CD4-positive, alpha-beta T cell treated with Interleukin-17A for 1 hour (primary cell): Measurements from ENCODE around the gene PPIL1.

Source experiments
- DNase-seq: peaks from one replicate; pipeline ENCODE4 v3.0.0-alpha.2; 2020

The PPIL1 gene

DNA sequence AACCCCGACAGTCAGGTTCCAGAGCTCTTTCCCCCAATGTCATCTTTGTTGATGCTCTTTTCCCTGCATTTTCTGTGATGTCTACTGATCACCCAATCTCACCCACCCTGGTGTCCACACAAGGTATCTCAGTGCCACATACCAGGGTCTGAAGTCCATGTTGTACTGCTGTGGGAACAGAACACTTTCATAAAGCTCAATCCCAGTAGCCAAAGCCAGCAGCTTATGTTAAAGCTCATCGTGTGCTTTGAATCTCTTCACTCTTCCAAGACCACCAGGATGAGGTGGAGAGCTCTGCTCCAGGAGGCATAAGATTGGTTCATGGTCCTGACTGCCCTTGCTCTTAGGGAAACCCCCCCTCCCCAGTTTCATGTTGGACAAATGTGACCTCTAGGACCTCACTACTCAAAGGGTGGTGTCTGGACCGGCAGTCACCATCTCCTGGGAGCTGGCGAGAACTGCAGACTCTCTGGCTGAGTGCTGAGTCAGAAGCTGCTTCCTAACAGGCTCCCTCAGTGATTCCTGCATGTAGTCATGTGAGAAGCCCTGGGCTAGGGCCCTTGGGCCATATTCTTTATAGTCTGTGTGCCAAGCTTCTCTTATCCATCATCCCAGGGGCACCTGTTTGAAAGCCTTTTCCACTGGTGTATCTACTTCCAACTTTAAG is 22.0 kb downstream of the PPIL1 start:
- DNase-seq: no peak

DNA sequence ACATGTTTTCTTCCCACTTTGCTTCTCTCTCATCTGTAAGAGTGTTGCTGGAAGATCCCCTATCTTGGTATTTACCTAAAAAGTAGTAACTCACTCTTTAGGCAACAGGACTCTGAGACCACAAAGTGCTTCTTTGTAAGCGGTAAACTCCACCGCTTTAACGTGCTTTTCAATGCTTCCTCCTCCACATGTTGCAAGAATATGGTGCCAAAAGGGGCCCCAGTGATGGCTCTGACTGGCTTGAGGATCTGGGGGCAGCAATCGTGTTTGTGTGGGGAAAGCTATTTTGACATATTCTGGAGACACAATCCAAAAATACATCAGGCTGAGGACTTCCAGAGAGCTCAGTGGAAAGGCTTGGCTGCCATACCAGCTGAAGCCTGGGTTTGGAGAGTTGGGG is 23.0 kb downstream of the PPIL1 start:
- DNase-seq: no peak

DNA sequence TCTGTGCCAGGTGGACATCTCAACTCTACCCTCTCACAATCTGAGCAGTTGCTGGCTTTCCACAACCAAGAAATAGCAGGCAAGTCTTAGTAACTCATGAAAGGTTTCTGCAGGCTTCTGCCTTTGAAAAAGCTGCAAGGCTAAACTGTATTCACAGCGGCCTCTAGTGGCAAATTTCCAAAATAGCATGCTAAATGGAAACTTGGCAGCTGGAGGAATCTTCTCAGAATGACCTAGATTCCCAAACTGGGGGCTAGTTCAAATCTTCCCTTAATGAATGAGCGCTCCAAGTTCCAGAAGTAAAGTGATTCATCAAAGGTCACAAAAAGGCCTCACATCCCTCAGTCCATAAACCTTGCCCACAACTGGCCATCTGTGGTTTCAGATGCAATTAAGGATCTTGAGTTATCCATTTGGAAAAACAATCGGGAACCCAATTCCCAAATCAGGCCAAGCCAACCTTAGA is 23.4 kb downstream of the PPIL1 start:
- peak; percentile 60 for DNase-seq

DNA sequence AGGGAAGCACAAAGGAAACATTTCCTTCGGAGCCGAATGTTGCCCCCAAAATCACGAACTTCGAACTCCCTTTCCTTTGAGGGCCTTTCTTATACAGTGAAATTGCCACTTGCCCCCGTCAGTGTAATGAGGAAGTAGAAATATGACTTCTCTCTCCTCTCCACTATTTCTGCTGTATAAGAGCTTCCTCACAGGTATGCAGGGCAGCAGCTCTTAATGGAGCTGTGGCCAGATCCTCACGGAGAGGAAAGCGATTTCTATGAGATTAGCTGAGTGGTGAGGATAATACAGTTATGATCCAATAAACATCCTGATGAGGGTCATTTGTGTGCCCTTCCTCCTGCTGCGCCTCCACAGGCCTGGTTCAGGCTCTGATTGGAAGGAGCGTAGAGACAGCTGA is 24.6 kb downstream of the PPIL1 start:
- DNase-seq: no peak

DNA sequence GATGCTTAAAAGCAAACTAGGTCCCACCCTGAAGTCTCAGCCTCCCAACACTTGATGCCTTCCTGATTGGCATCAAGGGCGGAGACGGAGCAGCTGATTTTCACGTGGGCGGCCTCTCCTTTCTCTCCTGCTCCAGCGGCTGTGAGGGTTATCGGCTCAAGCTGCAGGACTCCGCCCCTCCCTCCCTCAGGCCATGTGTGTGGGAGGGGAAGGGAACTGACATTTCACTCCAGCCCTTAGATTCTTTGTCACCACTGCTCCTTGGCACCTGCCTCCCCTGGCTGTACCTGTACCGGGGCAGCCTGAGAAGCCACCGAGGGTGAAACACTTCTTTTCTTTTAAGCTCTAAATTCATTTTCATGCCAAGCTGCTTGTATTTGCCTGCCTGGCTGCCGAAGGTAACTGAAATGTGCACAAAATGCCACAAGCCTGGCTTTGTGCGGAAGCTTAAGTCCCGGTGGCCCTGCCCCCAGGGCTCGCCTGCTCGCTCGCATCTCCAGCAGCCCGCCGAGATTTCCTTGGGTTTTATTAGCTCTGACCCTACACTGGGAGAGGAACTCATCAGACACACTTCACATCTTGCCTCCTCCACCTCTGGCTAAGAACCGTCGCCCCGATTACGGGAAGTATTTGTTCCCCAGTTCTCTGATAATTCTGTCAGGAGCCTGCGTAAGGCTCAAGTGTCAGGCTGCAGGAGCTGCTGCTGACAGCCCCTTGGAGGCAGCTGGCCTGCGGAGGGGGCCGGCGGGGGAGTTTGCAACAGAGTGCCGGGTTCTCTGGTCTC is 25.8 kb downstream of the PPIL1 start:
- DNase-seq: no peak

DNA sequence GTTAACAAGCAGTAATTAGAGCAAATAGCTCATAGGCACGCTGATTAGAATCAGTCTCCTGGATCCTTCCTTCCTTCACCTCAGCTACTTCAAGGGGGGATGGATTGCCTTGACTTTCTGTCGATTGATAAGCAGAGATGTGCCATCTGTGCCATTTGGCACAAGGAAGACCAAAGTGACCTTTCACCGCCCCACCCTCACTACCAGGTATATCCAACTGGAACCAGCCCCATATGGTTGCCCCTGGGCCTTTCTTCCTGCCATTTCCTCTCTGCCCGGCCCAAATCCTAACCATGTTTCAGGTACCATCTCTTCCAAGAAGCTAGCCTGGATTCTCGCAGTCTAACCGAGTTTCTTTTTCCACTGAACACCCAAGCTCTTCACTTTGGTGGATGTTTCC is 26.6 kb downstream of the PPIL1 start:
- DNase-seq: no peak

DNA sequence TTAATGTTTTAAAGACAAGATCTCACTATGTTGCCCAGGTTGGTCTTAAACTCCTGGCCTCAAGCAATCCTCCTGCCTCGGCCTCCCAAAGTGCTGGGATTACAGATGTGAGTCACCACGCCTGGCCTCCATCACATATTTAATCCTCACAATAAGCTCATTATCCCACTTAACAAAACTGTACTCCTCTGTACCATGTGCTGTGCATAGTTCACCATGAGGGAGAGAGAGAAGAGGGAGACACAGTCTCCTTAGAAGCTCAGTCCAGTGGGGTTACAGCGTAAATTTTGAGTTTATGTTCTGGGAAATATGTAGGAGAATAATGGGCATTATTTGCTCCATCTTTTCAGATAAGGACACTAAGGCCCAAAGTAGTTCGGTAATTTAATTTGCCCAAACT is 27.5 kb downstream of the PPIL1 start:
- DNase-seq: no peak

DNA sequence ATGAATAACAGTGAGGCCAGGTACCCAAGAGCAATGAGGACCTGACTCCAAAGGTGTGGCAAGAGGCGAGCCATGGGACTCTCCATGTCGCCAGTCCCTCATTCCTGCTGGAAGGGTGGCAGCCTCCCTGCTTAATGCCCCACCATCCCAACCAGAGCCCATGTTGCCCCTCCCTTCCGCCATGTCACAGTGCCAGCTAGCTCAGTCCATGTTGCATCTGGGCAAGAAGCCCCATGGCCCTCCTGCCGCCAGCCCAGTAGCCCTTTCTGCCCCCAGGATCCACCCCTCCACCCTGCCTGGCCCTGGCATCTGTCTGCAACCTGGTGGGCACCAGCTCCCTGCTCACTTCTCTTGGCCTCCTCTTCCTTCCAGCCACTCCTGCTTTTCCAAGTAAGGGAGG is 29.4 kb downstream of the PPIL1 start:
- DNase-seq: no peak

DNA sequence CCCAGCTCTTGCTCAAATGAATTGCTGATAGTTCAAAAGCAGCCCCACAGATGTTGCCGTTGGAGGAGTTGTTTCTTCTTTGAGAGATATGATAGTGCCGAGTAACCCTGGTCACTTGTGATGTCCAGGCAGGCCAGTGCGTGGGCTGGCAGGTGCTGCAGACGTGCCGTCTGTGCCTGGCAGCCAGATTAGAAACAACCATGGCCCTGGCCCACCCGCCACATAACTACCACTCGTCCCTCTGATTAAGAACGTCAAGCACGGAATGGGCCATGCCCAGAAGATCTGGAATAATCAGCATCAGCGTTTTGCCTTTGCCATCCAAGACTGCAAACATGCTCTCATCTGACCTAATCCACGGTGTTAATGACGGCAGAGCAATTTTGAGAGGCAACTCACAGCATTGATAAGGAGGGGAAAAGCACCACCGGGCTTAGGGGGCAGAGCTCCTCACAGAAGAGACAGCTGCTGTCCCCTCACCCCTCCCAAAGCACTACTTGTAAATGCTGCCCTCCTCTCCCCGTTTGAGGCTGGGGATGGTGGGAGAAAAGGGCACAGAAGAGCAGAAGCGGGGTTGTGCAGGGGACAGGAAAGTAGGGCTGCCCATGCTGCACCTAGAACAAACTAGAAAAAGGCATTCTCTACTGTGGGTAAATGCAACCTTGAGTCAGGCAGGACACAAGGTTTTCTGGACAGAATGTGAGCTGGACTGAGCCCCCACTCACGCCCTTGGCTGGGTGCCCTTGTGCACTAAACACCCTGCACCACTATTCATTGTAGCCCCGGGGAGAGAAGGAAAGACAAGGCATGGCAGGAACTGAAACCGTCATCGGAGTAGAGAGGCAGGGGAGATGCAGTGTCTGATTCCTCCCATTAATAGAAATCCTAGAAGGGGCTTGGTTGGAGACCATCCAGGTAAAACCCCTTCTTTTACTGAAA is 30.1 kb downstream of the PPIL1 start:
- no peak for DNase-seq

DNA sequence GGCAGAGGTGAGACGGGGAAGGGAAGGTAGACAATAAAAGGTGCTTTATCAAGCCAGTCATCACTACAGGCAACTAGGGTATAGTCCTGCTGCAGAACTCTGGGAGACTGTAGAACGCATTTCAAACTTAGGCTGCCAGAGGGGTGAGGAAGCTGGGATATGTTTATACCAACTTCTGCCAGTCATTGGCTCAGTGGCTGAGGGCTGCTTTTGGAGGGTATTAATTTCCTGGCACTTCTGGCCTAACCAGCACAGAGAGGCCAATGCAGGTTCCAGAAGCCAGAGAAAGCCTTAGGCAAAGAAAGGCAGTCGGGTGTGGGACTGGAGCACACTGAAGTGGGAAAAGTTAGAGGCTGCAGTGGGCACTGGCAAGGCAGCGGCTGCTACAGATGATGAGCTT is 31.4 kb downstream of the PPIL1 start:
- no peak for DNase-seq

DNA sequence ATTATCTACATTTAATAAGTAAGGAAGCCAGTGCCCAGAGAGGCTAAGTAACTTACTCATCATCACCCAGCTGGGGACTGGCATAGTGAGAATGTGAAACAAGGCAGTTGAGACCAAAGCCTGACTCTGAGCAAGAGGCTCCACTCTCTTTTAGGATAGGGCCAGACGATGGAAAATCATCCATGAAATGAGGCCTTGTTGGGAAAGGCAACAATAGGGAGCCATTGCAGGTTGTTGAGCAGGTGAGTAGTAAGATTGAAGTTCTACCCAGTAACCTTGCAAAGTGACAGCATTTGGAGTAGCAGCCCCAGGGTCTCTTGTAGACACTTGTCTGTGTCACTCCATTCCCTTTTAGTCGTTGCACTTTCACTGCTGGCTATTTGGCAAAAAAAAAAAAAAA is 32.8 kb downstream of the PPIL1 start:
- DNase-seq: no peak

DNA sequence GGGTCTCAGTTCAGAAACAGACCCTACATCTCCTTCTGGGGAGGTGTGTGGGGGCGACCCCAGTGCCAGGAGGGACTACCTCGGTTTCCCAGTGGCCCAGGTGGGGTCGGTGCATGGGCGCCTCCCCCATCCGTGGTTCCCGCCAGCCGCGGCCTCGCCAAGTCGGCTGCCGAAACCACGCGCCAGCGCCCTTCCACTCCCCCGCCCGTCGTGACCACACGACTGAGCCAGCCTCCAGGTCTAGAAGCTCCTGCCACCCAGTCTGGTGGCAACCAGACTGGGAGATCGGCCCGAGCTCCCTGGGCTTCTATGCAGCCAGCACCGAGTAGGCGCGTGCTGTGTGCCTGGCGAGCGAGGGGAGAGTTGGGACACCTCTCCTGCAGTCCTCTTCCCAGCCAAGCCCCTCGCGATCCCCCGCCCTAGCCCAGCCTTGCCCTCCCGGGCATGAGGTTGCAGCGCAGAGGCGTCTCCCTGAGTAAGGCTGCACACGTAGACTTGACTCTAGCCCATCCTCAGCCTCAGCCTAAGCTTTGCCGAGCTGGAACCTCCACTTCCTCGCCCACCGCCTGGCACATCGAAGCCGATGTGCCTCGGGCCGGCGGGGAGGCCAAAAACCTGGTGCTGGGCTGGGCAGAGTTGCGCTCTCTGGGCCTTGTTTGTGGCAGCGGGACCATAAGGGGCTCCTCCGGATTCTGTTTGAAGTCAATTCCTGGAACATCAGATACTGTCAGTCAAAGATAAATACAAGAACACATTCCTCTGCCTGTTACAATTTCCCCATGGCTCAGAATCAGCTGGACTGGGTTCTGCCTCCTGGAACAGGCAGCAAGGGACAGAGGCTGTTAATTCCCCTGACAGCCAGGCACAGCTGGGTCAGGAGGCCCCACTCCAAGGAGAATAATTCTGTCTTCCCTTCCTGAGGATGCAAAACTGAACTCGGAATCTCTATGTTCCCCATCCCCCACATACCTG is 33.9 kb downstream of the PPIL1 start:
- DNase-seq: peak; percentile 23

DNA sequence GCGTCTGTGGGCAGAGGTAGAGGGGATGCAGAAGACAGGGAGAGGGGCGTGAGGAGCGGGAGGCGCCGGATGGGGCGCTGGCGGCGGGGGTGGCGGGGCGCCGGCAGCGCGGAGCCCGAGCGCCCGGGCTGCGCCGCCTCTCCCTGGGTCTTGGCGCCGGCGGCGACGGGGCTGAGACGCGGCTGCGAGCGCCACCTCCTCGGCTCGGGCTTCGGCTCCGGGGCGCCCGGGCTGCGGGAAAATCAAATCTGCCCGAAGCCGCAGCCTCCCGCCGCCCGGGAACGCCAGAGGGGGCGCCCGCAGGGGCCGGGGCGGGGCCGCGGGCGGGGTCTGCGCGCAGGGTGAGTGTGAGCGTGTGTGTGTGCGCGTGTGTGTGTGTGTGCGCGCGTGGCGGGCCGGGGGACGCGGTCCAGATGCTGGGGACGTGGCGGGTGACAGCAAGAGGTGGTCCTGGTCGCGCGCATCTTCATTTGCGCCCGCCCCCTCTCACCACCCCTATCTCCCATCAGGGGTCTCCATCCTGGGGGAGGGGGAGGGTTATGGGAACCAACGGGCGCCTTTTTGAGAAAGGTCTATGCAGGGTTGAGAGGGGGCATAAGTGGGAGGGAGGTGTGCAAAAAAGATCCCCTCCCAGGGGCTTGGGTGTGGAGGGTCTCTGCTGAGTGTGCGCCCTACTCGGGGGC is 34.7 kb downstream of the PPIL1 start:
- DNase-seq: peak; percentile 46

DNA sequence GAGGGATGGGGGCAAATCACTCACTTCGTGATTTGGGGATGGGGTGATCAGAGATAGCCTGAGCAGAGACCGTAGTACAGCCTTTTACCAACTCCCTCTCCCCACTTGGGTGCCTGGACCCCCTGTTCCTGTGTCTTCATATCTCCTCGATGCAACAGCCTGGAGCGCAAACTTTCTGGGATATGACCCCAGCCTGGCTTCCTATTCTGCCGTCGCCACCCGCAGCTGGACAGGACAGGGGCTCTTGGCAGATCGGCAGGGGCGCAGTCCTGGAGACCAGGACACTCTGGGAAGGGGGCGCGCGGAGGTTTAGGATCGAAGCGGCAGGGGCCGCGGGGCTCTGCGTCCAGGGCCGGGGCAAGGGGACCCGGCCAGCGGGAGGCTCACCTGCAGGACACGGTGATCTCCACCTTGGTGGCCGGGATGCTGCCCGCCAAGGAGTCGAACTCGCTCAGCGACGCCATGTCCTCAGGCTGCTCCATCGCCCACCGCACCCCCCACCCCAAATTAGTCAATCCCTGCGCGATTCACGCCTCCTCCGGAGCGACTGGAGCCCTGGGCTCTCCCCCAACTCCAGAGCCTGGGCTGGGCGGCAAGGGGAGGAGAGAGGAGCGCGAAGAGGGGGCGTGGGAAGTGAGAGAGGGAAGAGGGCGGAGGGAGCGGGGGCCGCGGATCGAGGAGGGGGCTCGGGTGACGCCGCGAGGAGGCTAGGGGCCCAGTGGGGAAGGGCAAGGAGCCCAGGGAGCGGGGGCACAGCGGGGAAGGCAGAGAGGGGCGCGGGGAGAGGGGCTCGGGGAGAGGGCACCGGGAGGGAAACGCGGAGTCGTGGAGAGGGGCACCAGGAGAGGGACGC is 35.5 kb downstream of the PPIL1 start, which contains the start of gene CPNE5:
Gene CPNE5 (minus strand): TSS at position 549 of the 853 bp plus-strand sequence. CDS start 67 bp downstream, at position 482.
- DNase-seq: no peak

DNA sequence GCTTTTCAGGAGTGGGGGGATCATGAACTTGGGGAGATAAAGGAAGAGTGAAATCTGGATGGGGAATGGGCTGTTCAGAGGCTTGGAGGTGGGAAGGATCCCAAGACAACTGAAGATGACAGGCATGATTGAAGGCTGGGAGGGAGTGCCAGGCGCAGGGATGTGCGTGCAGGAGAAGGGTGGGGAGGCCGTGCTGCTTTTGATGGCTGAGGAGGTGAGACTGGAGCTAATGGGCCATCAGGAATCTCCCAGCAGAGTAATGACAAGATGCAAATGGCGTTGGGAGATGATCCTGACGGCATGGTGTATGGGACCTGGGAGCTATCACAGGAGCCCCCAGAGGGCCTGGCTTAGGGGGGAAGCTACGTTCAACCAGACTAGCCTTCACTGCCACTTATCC is 36.9 kb downstream of the PPIL1 start:
- DNase-seq: no peak

DNA sequence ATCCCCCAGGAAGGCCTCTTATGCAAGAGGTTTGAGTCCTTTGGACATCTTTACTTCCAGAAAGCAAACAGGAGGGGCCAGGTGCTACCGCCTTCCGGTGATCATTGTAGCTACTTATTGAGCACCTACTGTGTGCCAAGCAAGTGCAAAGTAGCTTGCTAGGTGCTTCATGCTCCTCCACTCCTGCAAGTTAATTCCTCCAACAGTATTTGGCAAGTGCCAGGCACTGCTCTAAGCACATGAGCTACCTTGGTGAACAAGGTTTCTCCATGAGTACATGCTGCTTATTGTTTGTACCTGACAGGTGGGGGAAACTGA is 37.6 kb downstream of the PPIL1 start:
- no peak for DNase-seq

DNA sequence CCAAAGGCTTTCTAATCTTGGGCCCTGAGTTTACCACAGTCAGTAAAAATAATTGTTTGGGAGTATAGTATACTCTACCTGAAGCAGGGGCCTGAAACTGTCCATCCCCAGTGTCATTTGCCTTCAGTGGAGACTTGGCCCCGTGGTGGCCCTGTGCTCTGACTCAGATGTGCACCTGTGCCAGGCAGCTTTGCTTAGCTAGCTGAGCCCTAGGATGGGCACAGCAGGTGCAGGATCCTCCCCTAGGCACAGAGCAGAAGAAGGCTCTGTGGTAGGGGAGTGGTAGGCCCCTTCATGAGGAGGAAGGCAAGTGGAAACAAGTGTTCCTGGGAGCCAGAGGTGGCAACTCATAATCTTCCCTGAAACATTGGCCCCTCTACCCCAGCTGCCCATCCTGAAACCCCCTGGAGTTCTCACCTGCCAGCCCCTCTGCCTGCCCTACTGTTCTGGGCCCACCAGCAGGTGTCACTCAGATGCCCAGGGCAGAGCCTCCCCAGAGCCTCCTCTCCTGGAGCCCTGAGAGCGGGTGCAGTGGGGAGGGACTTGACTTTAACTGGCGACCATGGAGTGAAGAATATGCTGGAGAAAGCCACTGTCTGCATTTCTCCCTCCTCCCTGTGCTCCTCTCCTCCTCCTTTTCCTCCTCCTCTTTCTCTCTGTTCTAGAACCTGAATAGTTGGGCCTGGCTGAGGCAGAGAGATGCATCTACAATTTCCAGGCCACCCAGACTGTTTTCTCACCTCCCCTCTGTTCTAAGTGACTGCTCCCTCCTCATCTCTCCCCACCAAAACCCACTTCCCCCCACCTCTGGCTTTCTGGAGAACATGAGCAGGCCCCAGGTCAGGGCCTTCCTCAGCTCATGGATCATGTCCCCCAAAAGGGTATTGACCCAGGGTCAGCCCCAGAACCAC is 38.2 kb downstream of the PPIL1 start:
- DNase-seq: no peak

DNA sequence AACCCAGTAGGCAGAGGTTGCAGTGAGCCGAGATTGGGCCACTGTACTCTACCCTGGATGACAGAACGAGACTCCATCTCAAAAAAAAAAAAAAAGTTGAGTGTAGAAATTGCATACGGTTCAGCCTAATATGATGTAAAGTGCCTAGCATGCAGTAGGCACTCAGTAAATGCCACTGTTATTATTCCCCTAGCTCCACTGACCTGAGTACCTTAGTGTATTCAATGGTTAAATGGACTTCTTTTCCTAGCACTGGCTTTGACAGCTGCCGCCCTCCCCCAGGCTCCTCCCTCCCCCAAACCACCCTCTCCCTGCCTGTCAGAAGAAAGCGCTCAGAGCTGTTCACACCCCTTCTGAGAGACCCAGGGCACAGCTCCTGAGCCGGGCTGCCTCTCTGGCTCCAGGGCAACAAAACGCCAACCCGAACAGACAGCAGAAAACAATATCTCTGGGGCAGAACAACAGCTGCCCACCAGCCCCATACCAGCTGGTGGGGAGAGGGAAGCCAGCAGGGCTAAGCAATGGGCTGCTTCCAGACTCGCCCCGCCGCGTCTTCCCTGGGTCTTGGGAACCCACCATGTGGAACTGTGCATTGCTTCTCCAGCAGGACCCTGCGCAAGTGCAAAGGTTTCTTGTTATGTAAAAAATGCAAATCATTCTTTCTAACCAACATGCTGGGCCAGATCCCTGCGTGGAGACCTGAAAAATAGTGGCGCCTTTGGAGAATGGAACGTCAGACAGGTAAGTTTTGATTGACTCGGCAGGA is 39.8 kb downstream of the PPIL1 start:
- DNase-seq: no peak
